Measurements from ENCODE around the gene OSBPL10.

GRCh38 chr3:31810991-31811433, 170.1 kb downstream of the OSBPL10 start:
- TF ChIP-seq POLR2AphosphoS5 (IDR thresholded peaks at IDR 0.05; ENCODE audit: low read depth, low read length) (no peak), POLR2A (IDR thresholded peaks at IDR 0.05; ENCODE audit: low read depth, low read length) (no peak), SPI1 (IDR thresholded peaks at IDR 0.05; ENCODE audit: low read depth, low read length) (no peak), TAF1 (IDR thresholded peaks at IDR 0.05; ENCODE audit: low read depth, low read length) (no peak)
